NCI-H748 (cell line): ENCODE data around the gene RAB9A.
A peak's percentile ranks its signal among the peaks of the same experiment; 100 is the strongest.
"Not testable (repeated sequence)": the region's sequence is repeated elsewhere in the genome, so short reads cannot be mapped to it uniquely, and the experiment has no call there.

Source experiments
- DNase-seq: peaks from one replicate; lab custom pipeline; 2025; ENCODE audit not compliant: unreplicated experiment; lab: John Stamatoyannopoulos, UW

RAB9A gene

GRCh38 chrX:13688958-13689740, at the start of gene RAB9A:
Gene RAB9A (plus strand): TSS chrX:13689128. CDS start chrX:13708747, 19,619 bp downstream.
- DNase-seq, result peak; percentile 80

DNA sequence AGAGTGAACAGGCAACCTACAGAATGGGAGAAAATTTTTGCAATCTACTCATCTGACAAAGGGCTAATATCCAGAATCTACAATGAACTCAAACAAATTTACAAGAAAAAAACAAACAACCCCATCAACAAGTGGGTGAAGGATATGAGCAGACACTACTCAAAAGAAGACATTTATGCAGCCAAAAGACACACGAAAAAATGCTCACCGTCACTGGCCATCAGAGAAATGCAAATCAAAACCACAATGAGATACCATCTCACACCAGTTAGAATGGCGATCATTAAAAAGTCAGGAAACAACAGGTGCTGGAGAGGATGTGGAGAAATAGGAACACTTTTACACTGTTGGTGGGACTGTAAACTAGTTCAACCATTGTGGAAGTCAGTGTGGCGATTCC, 47.2 kb upstream of the RAB9A start:
- not testable (repeated sequence) for DNase-seq

DNA sequence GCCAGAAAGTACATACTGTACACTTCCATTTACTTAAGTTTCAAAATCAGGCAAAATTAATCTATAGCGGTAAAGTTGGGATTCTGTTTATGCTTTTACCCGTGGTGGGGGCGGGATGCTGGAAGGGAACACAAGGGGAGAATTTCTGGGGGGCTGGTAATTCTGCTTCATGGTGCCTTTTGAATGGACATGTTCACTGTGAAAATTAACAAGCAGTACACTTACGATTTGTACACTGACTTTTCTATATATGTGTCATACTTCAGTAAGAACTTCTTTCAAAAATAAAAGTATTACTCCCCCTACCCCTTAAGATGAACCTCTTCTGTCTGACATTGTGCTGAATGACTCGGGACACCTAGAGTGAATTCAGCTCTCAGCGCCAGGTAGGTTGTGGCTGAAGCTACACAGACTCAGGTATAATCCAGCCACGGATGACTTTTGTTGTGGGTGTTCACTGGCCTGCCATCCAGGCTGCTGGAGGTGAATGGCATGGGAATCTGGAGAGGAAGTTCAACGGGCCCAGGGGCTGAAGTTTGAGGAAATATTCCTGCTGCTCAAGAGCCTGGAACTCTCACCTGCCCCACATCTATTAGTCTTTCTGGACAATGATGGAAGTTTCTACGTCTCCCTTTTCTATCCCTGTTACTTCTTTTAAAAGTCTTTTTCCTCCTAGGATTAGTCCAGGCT, 43.3 kb upstream of the RAB9A start:
- DNase-seq, result no peak

DNA sequence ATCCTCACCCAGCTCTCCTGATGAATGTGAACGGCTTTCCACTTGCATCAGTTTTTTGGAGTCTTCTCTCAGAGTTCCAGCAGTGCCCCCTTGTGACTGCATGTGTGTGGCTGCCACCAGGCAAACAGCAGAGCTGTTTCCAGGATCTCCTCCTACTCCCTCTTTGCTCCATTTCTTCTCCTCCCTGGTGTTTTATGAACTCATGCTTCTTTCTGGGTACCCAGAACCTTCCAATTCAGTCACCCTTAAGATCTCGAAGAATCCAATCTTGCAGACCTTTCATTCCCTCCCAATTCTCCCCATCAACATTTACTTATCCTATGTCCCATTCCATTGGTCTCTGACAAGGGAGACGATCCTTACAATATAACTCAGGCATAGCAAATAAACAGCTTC, 42.8 kb upstream of the RAB9A start:
- peak; percentile 63 for DNase-seq

GRCh38 chrX:13647709-13648212, 41.2 kb upstream of the RAB9A start:
- DNase-seq, result peak; percentile 82

GRCh38 chrX:13648336-13648735, 40.6 kb upstream of the RAB9A start:
- DNase-seq, result not testable (repeated sequence)

- DNase-seq, result no peak
Observed at GRCh38 chrX:13649838-13650237, 39.1 kb upstream of the RAB9A start.

DNA sequence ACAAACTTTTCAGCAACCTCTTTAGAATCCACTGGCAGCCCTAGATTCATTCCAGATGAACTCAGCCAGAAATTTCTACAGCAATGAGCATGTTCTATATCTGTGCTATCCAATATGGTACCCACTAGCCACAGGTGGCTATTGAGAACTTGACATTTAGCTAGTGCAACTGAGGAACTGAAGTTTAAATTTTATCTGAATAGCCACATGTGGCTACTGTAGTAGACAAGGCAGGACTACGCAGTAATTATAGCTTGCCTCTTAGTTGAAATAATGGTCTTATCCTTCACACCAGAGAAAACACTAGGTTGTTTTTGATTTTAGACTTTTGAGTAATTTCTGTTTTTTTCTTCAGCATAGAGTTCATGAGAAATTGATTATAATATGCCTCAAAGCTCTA, 38.6 kb upstream of the RAB9A start:
- no peak for DNase-seq

- DNase-seq, result no peak
Observed at GRCh38 chrX:13651150-13651549, 37.8 kb upstream of the RAB9A start.

DNA sequence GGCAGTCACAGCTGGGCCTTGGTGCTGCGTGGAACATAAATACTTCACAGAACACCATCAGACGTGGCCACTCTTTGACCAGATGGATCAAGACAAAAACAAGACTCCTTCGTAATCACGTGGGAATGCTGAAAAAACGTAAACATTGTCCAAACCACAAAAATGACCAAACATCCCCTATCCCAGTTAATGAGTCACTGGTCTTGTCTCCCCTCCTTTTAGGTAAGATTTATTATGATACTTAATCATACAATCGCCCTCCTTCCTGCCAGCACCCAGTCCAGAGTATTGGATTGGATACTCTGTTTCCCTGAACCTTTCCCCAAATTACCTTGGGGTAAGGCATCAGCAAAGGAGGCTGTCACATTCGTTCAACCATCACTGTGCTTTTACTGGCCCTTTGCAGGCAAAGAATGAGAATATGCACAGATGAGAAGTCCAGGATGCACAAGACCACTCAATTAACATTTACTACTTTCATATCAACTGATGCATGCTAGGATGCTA, 36.6 kb upstream of the RAB9A start:
- no peak for DNase-seq

DNA sequence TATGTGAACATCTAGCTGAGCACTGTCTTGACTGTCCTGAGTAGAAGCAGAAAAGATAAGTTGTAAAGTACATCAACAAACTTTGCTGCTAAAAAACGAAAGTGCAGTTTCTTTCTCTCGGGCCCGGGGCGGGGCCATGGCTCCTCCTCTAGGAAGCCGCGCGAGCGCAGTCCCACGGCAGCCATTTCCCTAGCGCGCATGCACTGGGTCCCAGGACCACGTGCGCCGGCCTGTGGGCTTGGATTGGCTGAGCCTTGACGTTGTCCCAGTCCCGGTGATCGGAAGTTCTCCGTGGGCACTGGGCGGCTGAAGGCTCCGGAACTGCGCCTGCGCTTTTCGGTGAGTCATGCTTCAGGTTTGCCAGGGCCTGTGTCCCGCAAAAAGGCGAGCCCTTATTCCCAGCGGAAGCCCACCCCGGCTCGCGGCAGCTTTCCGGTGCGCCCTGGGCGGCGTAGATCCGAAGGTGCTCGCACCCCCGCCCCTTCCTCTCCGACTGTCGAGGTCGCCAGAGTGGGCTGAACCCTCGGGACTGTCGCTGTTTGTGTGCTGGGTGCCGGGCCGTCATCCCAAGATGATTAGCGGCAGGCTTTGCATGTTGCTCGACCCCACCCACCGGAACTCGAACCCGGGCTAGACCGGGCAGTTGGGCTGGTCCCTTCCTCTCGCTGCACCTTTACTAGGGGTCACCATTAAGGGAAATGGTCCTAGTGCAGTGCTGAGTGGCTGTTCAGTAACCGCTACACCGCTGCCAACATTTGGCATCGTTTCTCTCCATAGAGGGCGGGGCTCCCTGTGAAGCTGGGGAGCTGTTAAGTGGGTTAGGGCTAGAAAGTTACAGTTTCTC, 35.9 kb upstream of the RAB9A start, which contains the start of gene TCEANC:
TCEANC (plus strand) TSS at position 292 of the 844 bp plus-strand sequence. CDS start 9,368 bp downstream, outside the sequence.
- peak; percentile 97 for DNase-seq

DNA sequence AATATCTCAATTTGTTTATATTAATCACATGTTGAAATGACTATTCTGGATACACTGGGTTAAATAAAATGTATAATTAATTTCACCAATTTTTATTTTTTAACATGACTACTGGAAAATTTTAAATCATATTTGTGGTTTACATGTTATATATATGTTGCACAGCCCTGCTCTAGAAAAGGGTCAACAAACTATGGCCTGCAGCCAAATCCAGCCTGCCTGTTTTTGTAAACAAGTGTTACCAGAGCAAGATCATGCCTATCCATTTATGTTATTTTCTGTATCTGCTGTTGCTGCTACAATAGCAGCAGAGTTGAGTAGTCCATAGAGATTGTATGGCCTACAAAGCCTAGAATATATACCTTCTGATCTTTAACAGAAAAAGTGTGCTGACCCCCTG, 34.8 kb upstream of the RAB9A start:
- DNase-seq, result no peak

- no peak for DNase-seq
Observed at GRCh38 chrX:13655674-13656073, 33.3 kb upstream of the RAB9A start.

GRCh38 chrX:13658602-13659001, 30.3 kb upstream of the RAB9A start:
- DNase-seq, result peak; percentile 39

GRCh38 chrX:13659063-13659462, 29.9 kb upstream of the RAB9A start:
- no peak for DNase-seq

GRCh38 chrX:13661735-13662288, 27.1 kb upstream of the RAB9A start:
- DNase-seq, result no peak

- DNase-seq, result no peak
Observed at GRCh38 chrX:13662355-13662791, 26.6 kb upstream of the RAB9A start.

DNA sequence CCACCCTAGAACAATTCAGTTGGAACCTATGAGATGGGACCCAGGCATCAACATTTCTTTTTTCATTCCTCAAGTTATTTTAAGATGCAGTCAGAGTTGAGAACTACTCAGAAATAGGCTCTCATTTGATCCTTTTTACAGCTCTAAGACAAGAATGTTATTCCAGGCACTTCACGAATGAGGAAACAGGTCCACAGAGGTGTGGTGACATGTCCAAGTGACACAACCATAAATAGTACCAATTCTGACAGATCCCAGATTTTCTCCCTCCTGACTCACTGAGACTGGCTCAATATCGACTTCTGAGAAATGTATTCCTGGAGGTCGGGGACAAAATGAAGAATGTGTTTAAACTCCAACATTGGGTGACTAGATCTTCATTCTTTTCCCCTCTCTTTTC, 24.9 kb upstream of the RAB9A start:
- no peak for DNase-seq

- no peak for DNase-seq
Observed at GRCh38 chrX:13666836-13667235, 22.1 kb upstream of the RAB9A start.

DNA sequence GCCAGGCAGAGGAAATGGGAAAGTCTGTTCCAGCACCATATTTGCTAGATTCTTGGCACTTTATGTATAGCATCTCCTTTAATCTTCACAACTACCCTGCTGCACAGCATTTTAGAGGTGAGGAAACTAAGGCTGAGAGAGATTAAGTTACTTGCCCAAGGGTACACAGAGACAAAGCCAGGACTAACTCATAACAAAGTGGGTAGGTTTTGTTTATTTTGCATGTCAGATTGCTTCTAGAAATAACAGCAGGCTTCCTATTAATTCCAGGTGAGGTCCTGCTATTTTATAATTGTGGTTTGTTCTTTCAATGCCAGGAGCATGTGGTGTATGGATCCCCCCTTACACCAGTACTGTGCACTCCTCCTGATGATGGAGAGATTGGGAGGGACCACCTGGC, 21.0 kb upstream of the RAB9A start:
- peak; percentile 8 for DNase-seq
